H1 (cell line): Measurements from ENCODE around the gene RAI2. TPM values are rescaled to one million over a fixed set of nuclear protein-coding genes. Genes with fewer than 3 reads are reported as not detected.

Source experiments
- CTCF ChIA-PET: fragments of 300-600 bp; sonication (Branson Sonifier 250); formaldehyde crosslinking; loops from one replicate; lab custom pipeline; 2021; ENCODE audit not compliant: partially characterized antibody; lab: Charles Lee
- POLR2A ChIA-PET: fragments of 300-600 bp; sonication (Branson Sonifier 250); formaldehyde crosslinking; loops from one replicate; lab custom pipeline; 2021; ENCODE audit warnings: inconsistent platforms; ENCODE audit not compliant: partially characterized antibody; lab: Charles Lee
- DNase-seq, 2 experiments: peaks; one replicate each; pipeline versions ENCODE4 v3.0.0 to v3.0.0-alpha.2; 2010 to 2022; ENCODE audit warnings: low spot score in 2 of 2, low read depth in 1 of 2, mixed read lengths in 1 of 2
- FAIRE-seq: peaks from 2 replicates; lab custom pipeline; 2011; peaks lifted over from hg19 to GRCh38; lab: Jason Lieb, UNC
- H2AFZ ChIP-seq: 2 replicates; pipeline ENCODE4 v1.8.1; 2012; ENCODE audit warnings: low read length, inconsistent platforms
- H2AK5ac ChIP-seq: 2 replicates; pipeline ENCODE4 v1.6.1; 2013; ENCODE audit warnings: low read depth, low read length
- H2BK120ac ChIP-seq: replicated peaks from 2 replicates; pipeline ENCODE3; 2013; ENCODE audit warnings: low read depth, low read length, inconsistent platforms
- H2BK12ac ChIP-seq: 2 replicates; pipeline ENCODE4 v1.6.1; 2013; ENCODE audit warnings: low read depth, low read length
- H2BK15ac ChIP-seq: 2 replicates; pipeline ENCODE4 v1.6.1; 2013; ENCODE audit warnings: low read length
- H2BK20ac ChIP-seq: 2 replicates; pipeline ENCODE4 v1.6.1; 2013; ENCODE audit warnings: low read length
- H2BK5ac ChIP-seq: 2 replicates; pipeline ENCODE4 v1.6.1; 2013; ENCODE audit warnings: low read depth, low read length
- H3K14ac ChIP-seq: 2 replicates; pipeline ENCODE4 v1.6.1; 2013; ENCODE audit warnings: inconsistent platforms; ENCODE audit not compliant: insufficient read length
- H3K18ac ChIP-seq: 2 replicates; pipeline ENCODE4 v1.6.1; 2013; ENCODE audit warnings: low read length; ENCODE audit errors: extremely low read depth
- H3K23ac ChIP-seq: 2 replicates; pipeline ENCODE4 v1.6.1; 2013; ENCODE audit warnings: inconsistent platforms; ENCODE audit not compliant: insufficient read length
- H3K23me2 ChIP-seq: 2 replicates; pipeline ENCODE4 v1.6.1; 2013; ENCODE audit warnings: low read depth, low read length
- H3K27ac ChIP-seq: 2 replicates; pipeline ENCODE4 v1.6.1; 2011; ENCODE audit warnings: low read depth, low read length, inconsistent platforms
- H3K27me3 ChIP-seq, 4 experiments: replicated peaks in 1 of 4; 1 replicate in 1 of 4; 2 replicates in 3 of 4; pipeline versions ENCODE4 v1.6.1 to v1.8.1; 2011 to 2013; ENCODE audit warnings: low read length in 3 of 4, mild to moderate bottlenecking in 3 of 4, inconsistent platforms in 2 of 4, mixed read lengths in 2 of 4, moderate library complexity in 1 of 4; ENCODE audit not compliant: control insufficient read depth in 3 of 4, insufficient read depth in 3 of 4; ENCODE audit errors: extremely low read depth in 1 of 4
- H3K36me3 ChIP-seq, 4 experiments: 2 replicates each; pipeline versions ENCODE4 v1.6.1 to v1.8.1; 2011 to 2013; ENCODE audit warnings: mild to moderate bottlenecking in 4 of 4, low read length in 3 of 4, moderate library complexity in 2 of 4, control low read depth in 1 of 4, inconsistent platforms in 1 of 4; ENCODE audit not compliant: insufficient read depth in 4 of 4, control insufficient read depth in 2 of 4
- H3K4ac ChIP-seq: replicated peaks from 2 replicates; pipeline ENCODE3; 2013; ENCODE audit warnings: low read length, low read depth, mixed read lengths, inconsistent platforms; ENCODE audit not compliant: insufficient read length
- H3K4me1 ChIP-seq, 4 experiments: replicated peaks in 1 of 4; 1 replicate in 1 of 4; 2 replicates in 3 of 4; pipeline versions ENCODE4 v1.6.1 to v1.8.1; 2011 to 2013; ENCODE audit warnings: low read length in 3 of 4, inconsistent platforms in 2 of 4, mixed read lengths in 1 of 4; ENCODE audit not compliant: insufficient read depth in 4 of 4, control insufficient read depth in 3 of 4
- H3K4me2 ChIP-seq, 2 experiments: 2 replicates each; pipeline versions ENCODE4 v1.6.1 to v1.8.1; 2011 to 2013; ENCODE audit warnings: low read depth in 2 of 2, low read length in 2 of 2, control low read depth in 1 of 2, inconsistent platforms in 1 of 2, mild to moderate bottlenecking in 1 of 2; ENCODE audit not compliant: insufficient read depth in 1 of 2
- H3K4me3 ChIP-seq, 4 experiments: fragments of 200-600, 300-600 bp in 1 of 4; sonication (generic), shearing (Covaris generic), sonication (Bioruptor Twin) in 1 of 4; 2 replicates each; pipeline versions ENCODE4 v1.5.1 to v1.8.1; 2011 to 2016; ENCODE audit warnings: low read length in 4 of 4, low read depth in 3 of 4, control low read depth in 2 of 4, inconsistent platforms in 2 of 4, mild to moderate bottlenecking in 2 of 4, mixed read lengths in 1 of 4, moderate library complexity in 1 of 4; ENCODE audit not compliant: insufficient read depth in 2 of 4; ENCODE audit errors: extremely low read depth in 1 of 4
- H3K56ac ChIP-seq: replicated peaks from 2 replicates; pipeline ENCODE3; 2013; ENCODE audit warnings: low read depth, mild to moderate bottlenecking, mixed read lengths, low read length, inconsistent platforms; ENCODE audit not compliant: insufficient read length
- H3K79me1 ChIP-seq: 2 replicates; pipeline ENCODE4 v1.6.1; 2013; ENCODE audit warnings: low read depth, low read length, control low read depth
- H3K79me2 ChIP-seq, 2 experiments: 2 replicates each; pipeline versions ENCODE4 v1.6.1 to v1.8.1; 2012 to 2013; ENCODE audit warnings: low read length in 2 of 2, mild to moderate bottlenecking in 2 of 2, inconsistent platforms in 1 of 2; ENCODE audit not compliant: insufficient read depth in 2 of 2, control insufficient read depth in 1 of 2
- H3K9ac ChIP-seq, 4 experiments: replicated peaks in 1 of 4; 1 replicate in 1 of 4; 2 replicates in 3 of 4; pipeline versions ENCODE4 v1.6.1 to v1.8.1; 2011 to 2013; ENCODE audit warnings: low read depth in 3 of 4, low read length in 3 of 4, control low read depth in 2 of 4, mild to moderate bottlenecking in 2 of 4, moderate library complexity in 2 of 4, inconsistent platforms in 1 of 4; ENCODE audit errors: extremely low read depth in 1 of 4
- H3K9me3 ChIP-seq, 2 experiments: 2 replicates each; pipeline versions ENCODE4 v1.6.1 to v1.8.1; 2012 to 2013; ENCODE audit warnings: mild to moderate bottlenecking in 2 of 2, moderate library complexity in 2 of 2, control low read depth in 1 of 2, inconsistent platforms in 1 of 2, low read depth in 1 of 2, low read length in 1 of 2, mixed read lengths in 1 of 2; ENCODE audit not compliant: insufficient read depth in 2 of 2
- H4K20me1 ChIP-seq, 2 experiments: replicated peaks in 1 of 2; 2 replicates each; pipeline versions ENCODE3 to v1.8.1; 2011 to 2013; ENCODE audit warnings: inconsistent platforms in 2 of 2, low read length in 2 of 2, mild to moderate bottlenecking in 1 of 2; ENCODE audit not compliant: insufficient read depth in 2 of 2, control insufficient read depth in 1 of 2
- H4K5ac ChIP-seq: 2 replicates; pipeline ENCODE4 v1.6.1; 2013; ENCODE audit warnings: low read length, low read depth, mixed read lengths, inconsistent platforms; ENCODE audit not compliant: insufficient read length
- H4K8ac ChIP-seq: 2 replicates; pipeline ENCODE4 v1.8.0; 2013; ENCODE audit warnings: mild to moderate bottlenecking, moderate library complexity, low read length, inconsistent platforms; ENCODE audit not compliant: insufficient read depth; ENCODE audit errors: extremely low read depth
- H4K91ac ChIP-seq: replicated peaks from 2 replicates; pipeline ENCODE3; 2013; ENCODE audit warnings: low read length, mixed read lengths, inconsistent platforms; ENCODE audit not compliant: insufficient read length
- TAF7 ChIP-seq: optimal IDR thresholded peaks from 2 replicates; pipeline ENCODE3; 2011; ENCODE audit warnings: low read depth, mild to moderate bottlenecking, inconsistent platforms, low read length, moderate library complexity, borderline replicate concordance
- WGBS, 2 experiments: shearing (Covaris generic) in 1 of 2; methylation state at CpG; one replicate each; pipeline versions ENCODE4 v1.1.6 to v1.1.7; 2013 to 2015; ENCODE audit warnings: low lambda C conversion rate in 2 of 2, mixed read lengths in 2 of 2, inconsistent platforms in 1 of 2, low coverage in 1 of 2, missing lambda C conversion rate in 1 of 2; ENCODE audit not compliant: insufficient replicate concordance in 2 of 2, insufficient coverage in 1 of 2, insufficient read length in 1 of 2; ENCODE audit errors: extremely low coverage in 1 of 2, missing lambda C conversion rate in 1 of 2; 5-methylcytosine and 5-hydroxymethylcytosine counted together
- polyA plus RNA-seq, 7 experiments: library from polyadenylated mRNA; depleted of rRNA in 3 of 7; stranded (reverse) in 5 of 7; unstranded in 2 of 7; fragments of >200 nt in 5 of 7; fragments of 200-250 nt in 2 of 7; gene quantifications; 1 replicate in 5 of 7; 2 replicates in 1 of 7; 4 replicates in 1 of 7; pipeline versions ENCODE4 v1.2.1 to v1.2.3, GENCODE V29; 2011 to 2013; ENCODE audit warnings: missing spikeins in 2 of 7, mixed read lengths in 2 of 7
- total RNA-seq: library from RNA; stranded (reverse); fragmentation: NEBNext Ultra II Directional; extraction: Animal tissue kit (Norgen Biotek cat#: 25700); gene quantifications from 2 replicates; pipeline ENCODE4 v1.2.1, GENCODE V29; 2021

Gene RAI2
- total and polyA plus RNA-seq, 2 of the 8 experiments (the other 6 are each of a cell fraction or from before 2014, with no cell fraction given), result 0.60 to 2.0 TPM

DNA sequence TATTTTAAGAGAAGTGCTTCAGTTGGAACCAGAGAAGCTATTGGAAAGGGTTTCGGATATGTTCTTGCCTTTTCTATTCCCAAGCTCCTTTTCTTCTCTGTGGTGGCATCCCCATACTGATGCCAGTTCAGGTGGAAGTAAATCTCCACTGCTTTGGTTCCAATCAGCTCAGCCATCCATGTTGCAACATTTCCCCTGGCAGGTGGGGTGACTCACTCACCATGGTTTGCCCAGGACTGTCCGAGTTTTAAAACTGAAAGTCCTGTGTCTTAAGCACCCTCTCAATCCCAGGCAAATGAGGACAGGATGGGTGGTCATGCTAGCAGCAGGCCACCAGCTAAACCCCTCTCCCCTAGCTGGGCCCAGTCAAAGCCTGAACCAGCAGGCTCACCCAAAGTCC is 15.1 kb downstream of the RAI2 start:
- no peaks in the 10 kb centered on the region for H3K79me1 ChIP-seq
- H3K4me2 ChIP-seq, result no peak overlapping the region
- H2BK20ac ChIP-seq, result no peak overlapping the region
- TF ChIP-seq TAF7, result no peak
- POLR2A ChIA-PET, result no interaction called here
- CTCF ChIA-PET, result interaction anchor here (1.3 kb wide), 1 partner anchor 67 kb away, joined by 4 read pairs; no protein-coding TSS in a partner anchor
- H2AK5ac ChIP-seq, result no peak overlapping the region
- no peak overlapping the region for H2AFZ ChIP-seq
- no peaks in the 10 kb centered on the region for H3K23me2 ChIP-seq
- H4K5ac ChIP-seq, result no peak overlapping the region
- no peak overlapping the region for H3K4me3 ChIP-seq
- no peak overlapping the region for H3K56ac ChIP-seq
- no peaks in the 10 kb centered on the region for H3K9me3 ChIP-seq
- no peak overlapping the region for H2BK12ac ChIP-seq
- H3K27me3 ChIP-seq, result no peaks in the 10 kb centered on the region
- no peak overlapping the region for H2BK5ac ChIP-seq
- DNase-seq, result no peak
- H3K9ac ChIP-seq, result no peak overlapping the region
- no peak overlapping the region for H3K14ac ChIP-seq
- no peak overlapping the region for H3K27ac ChIP-seq
- FAIRE-seq, result no peak
- H4K20me1 ChIP-seq, result no peaks in the 10 kb centered on the region
- no peak overlapping the region for H3K23ac ChIP-seq
- no CpG with 5 or more reads among the region's 2 CpGs for WGBS, 2 experiments
- no peak overlapping the region for H3K18ac ChIP-seq
- H3K4me1 ChIP-seq, result no peaks in the 10 kb centered on the region
- H4K8ac ChIP-seq, result no peak overlapping the region
- H2BK120ac ChIP-seq, result no peak overlapping the region
- no peak overlapping the region for H2BK15ac ChIP-seq
- H3K4ac ChIP-seq, result no peak overlapping the region
- no peaks in the 10 kb centered on the region for H3K79me2 ChIP-seq
- H4K91ac ChIP-seq, result no peak overlapping the region
- no peaks in the 10 kb centered on the region for H3K36me3 ChIP-seq
